GM12892 (cell line): ENCODE results near the gene TRAPPC2L.

Experiments
- DNase-seq: peaks from one replicate; pipeline ENCODE4 v3.0.0; 2011; ENCODE audit not compliant: insufficient read length
- FAIRE-seq: peaks from 2 replicates; lab custom pipeline; 2011; peaks lifted over from hg19 to GRCh38; lab: Jason Lieb, UNC
- POLR2A ChIP-seq: IDR thresholded peaks from 2 replicates; pipeline ENCODE4 v1.6.1; 2011; ENCODE audit warnings: low read depth, low read length, control low read depth
- POLR2AphosphoS5 ChIP-seq: IDR thresholded peaks from 2 replicates; pipeline ENCODE4 v1.6.1; 2011; ENCODE audit warnings: low read depth, low read length, control low read depth
- TAF1 ChIP-seq: IDR thresholded peaks from 2 replicates; pipeline ENCODE4 v1.6.1; 2011; ENCODE audit warnings: low read depth, mild to moderate bottlenecking, control low read depth, low read length, borderline replicate concordance

Gene TRAPPC2L

DNA sequence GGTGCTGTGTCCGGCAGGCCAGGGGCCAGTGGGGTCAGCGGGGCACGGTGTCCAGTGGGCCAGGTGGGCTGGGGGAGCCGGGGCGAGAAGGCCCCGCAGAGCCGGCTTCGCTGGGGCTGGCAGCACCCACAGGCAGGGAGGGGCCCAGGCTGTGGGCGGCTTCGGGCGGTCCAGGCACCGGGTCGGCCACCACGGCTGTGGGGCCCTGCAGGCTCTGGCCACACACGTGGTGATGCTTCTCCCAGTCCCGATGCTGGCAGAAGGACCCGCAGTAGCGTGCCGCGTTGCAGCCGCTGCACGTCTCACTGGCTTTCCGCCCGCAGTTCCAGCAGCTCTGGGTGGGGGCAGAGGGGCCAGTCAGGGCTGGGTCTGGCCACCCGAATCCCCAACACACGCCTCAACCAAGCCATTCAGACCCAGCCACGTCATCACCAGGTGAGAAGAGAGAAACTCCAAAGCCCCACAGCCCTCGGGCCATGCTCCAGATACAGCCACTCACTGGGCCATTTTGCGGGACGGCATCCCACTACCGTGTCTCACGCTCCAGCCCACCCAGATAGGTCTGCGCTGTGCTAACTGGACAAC lies 20.1 kb downstream of the TRAPPC2L start:
- FAIRE-seq (no peak), DNase-seq (no peak)
- TF ChIP-seq POLR2AphosphoS5 (no peak), POLR2A (no peak), TAF1 (no peak)

- TF ChIP-seq POLR2A (no peak), POLR2AphosphoS5 (no peak), TAF1 (no peak)
- no peak for FAIRE-seq
These were observed 20.8 kb downstream of the TRAPPC2L start for GRCh38 chr16:88877564-88878289.

GRCh38 chr16:88878356-88878755 lies 21.4 kb downstream of the TRAPPC2L start:
- FAIRE-seq = no peak
- no peak for TF ChIP-seq POLR2A
- no peak for TF ChIP-seq POLR2AphosphoS5
- TF ChIP-seq TAF1 = no peak
- DNase-seq = no peak

More at GRCh38 chr16:88877564-88878289, 20.8 kb downstream of the TRAPPC2L start:
- DNase-seq = no peak

DNA sequence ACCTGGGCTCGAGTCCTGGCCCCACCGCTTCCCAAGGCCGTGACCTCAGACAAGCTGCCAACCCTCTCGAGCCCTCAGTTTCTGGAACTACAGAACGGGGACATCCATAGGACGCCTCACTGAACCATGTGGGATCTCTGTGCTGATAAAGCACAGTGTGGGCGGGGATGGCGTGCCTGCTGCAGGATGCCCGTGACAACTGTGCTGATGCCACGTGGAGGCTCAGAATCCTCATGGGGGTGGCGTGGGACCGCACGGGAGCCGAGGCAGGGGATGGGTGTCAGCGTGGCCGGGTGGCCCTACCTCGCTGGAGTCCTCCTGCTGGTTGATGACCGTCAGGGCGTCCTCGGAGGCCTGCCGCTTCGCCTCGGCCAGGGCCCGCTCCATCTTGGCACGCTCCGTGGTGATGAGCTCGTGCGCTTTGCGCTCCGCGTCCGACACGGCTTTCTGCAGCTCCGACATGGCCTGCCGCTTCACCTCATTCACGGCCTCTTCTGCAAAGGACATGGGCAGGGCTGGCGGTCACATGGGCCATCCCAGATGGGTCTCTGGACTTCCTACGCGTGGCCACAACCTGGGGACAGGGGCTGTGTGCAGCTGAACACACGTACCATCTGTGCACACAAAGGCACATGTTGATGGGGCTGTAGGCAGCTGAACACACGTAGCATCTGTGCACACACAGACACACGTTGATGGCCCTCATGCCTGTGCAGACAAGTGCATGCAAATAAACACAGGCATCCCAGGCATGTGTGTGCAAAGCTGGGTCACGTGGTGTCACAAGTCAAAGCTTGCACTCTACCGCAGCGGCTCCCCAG lies 22.2 kb downstream of the TRAPPC2L start:
- FAIRE-seq (no peak), DNase-seq (no peak)
- TF ChIP-seq POLR2A (no peak), TAF1 (no peak), POLR2AphosphoS5 (no peak)

- FAIRE-seq = no peak
- no peak for DNase-seq
- no peak for TF ChIP-seq TAF1
- TF ChIP-seq POLR2AphosphoS5 = no peak
- no peak for TF ChIP-seq POLR2A
These were observed 22.8 kb downstream of the TRAPPC2L start for GRCh38 chr16:88879788-88880055.

DNA sequence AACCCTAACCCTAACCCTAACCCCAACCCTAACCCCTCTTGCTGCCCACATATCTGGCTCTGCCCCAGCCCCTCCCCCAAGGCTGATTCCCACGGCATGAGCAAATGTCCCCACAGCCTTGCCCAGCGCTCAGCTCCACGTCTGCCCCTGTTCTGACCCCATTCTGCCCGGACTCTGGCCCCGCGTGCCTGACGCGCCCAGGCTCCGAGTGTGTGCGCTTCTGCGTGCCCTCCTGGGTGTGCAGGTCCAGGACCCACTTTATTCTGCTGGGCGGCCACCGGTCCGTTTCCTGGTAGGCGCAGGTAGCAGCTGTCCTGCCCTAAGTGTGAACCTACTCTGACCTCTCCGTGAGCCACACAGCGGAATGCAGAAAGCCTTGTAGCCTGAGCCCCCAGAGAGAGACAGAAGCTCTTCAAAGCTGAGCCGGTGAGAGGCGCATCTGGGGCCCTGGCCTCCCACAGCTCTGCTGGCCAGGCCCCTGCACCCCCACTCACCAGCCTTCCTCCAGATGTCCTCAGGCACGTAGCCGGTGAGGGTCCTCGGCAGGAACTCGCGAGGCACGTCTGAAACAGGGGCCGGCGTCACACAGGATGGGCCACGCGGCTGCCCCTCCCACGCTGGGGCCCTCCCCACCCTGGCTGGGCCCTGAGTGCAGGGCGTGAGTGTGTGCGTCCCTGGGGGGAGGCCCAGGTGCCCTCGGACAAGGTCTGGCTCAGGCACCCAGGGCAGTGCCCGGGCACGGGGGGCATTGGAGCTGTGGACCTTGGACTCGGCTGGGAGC lies 23.5 kb downstream of the TRAPPC2L start:
- TF ChIP-seq TAF1 = no peak
- TF ChIP-seq POLR2A = no peak
- TF ChIP-seq POLR2AphosphoS5 = no peak
- FAIRE-seq (no peak), DNase-seq (no peak)

- no peak for TF ChIP-seq TAF1
- TF ChIP-seq POLR2AphosphoS5 = no peak
- TF ChIP-seq POLR2A = no peak
- DNase-seq = no peak
- FAIRE-seq = no peak
These were observed 24.2 kb downstream of the TRAPPC2L start for GRCh38 chr16:88881007-88881615.

DNA sequence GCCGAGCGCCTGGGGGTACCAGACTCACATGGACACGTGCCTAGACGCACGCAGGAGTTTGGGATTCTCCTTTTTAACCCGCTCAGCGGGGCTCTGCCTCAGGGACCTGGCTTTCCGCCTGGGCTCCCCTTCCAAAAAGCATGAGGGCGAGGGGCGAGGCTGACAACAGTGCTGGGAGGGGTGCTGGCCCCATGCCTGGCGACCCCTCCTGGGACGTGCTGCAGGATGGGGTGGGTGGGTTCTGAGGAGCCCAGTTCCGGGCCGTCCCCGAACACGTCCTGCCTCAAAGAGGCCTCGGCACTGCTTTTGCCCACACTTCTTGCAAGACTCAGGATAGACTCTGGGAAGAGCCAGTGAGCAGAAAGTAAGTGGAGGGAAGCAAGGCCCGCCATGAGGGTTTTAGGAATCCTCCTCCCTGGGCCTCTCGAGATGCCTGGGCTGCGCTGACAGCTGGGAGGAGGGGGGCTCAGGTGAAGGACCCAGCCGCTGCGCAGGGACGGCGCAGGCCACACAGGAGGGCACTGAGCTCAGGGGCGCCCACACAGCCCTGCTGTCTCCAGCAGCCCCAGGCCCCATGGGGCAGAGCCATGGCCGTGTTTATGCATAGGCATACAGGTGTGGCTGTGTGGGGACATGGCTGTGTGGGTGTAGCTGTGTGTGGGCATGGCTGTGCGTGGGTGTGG lies 24.9 kb downstream of the TRAPPC2L start:
- no peak for FAIRE-seq
- no peak for DNase-seq
- TF ChIP-seq POLR2AphosphoS5 (no peak), POLR2A (no peak), TAF1 (no peak)

- TF ChIP-seq POLR2A (no peak), TAF1 (no peak), POLR2AphosphoS5 (no peak)
- FAIRE-seq = no peak
- DNase-seq = no peak
These were observed 25.6 kb downstream of the TRAPPC2L start for GRCh38 chr16:88882358-88883030.
